ENCODE results near the gene SHISA8. TPM values are rescaled to one million over a fixed set of nuclear protein-coding genes. Genes with fewer than 3 reads are reported as not detected.
"Not testable (repeated sequence)": the region's sequence is repeated elsewhere in the genome, so short reads cannot be mapped to it uniquely, and the experiment has no call there.

The SHISA8 gene
- total and polyA plus RNA-seq, 7 donors = 0.15 to 0.26 (median 0.26) TPM; not detected in 4

DNA sequence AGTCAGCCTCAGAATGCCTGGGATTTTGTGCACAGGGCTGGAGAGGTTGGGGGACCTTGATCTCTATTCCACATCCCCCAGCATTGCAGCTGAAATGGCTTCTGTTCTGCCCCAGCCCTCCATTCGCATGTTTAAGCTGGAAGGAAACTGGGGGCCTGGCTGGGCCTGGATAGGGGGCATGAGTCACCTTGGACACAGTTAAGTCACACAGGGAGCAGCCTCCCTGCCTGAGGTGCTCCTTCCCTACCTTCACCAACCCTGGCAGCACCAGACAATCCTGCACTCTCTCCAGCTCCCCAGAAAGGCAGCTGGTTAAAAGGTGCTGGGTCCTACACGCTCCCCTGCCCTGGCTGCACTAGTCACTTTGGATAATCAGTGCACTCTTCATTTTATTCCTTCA lies 37.8 kb upstream of the SHISA8 start:
- H3K36me3 ChIP-seq (ENCODE audit: insufficient read depth in 1 of 2, low read depth in 1 of 2) = no peaks in the 10 kb centered on the region
- 90 to 95% (median 92%) methylated on average over 2 of the region's 2 CpGs for WGBS, 3 donors
- no peak overlapping the region for H3K4me3 ChIP-seq
- H3K27me3 ChIP-seq (ENCODE audit: insufficient read depth in 3 of 3, low read length in 2 of 3) = peaks cover 0 to under 1% (median 0%) of the 10 kb centered on the region in 3 donors
- no peaks in the 10 kb centered on the region for H3K9me3 ChIP-seq
- no peak for ATAC-seq
- H3K4me1 ChIP-seq = no peaks in the 10 kb centered on the region
- intact Hi-C loops (cut with DNase I) = no loop called here
- no peak overlapping the region for H3K27ac ChIP-seq
- TF ChIP-seq, protein P1, sequence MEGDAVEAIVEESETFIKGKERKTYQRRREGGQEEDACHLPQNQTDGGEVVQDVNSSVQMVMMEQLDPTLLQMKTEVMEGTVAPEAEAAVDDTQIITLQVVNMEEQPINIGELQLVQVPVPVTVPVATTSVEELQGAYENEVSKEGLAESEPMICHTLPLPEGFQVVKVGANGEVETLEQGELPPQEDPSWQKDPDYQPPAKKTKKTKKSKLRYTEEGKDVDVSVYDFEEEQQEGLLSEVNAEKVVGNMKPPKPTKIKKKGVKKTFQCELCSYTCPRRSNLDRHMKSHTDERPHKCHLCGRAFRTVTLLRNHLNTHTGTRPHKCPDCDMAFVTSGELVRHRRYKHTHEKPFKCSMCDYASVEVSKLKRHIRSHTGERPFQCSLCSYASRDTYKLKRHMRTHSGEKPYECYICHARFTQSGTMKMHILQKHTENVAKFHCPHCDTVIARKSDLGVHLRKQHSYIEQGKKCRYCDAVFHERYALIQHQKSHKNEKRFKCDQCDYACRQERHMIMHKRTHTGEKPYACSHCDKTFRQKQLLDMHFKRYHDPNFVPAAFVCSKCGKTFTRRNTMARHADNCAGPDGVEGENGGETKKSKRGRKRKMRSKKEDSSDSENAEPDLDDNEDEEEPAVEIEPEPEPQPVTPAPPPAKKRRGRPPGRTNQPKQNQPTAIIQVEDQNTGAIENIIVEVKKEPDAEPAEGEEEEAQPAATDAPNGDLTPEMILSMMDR (IDR thresholded peaks at IDR 0.05) = no peak
- DNase-seq = no peak

DNA sequence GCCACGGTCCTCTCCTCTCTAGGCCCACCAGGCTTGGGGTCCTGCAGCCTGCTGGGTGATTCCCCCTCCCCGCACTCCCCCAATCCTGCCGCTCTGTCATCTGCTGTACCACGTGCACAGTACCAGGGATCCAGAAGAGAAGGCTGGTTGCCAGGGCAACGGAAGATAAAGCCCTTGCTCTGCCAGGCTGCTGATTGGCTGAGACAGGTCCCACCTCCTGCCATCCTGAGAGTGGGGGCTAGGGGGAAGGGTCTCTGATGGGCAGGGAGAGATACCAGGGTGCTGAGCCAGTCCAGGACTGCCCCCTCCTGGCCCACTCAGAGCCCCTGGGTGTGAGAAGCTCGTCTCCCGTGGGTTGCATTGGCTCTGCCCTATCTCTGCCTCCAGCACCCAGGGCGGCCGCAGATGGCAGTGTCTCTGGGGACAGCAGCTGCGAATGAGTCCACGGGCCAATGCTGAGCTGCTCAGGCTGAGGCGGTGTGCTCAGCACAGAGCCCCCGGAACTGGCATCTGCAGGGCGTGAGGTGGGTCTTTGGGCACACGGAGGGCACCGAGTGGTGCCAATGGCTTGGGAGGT lies 37.1 kb upstream of the SHISA8 start, which contains the start of gene SMIM45:
Gene SMIM45 (plus strand): TSS at position 253 of the 577 bp plus-strand sequence.
- DNase-seq (no peak), ATAC-seq (no peak)
- Histone ChIP-seq H3K27me3 (ENCODE audit: insufficient read depth in 3 of 3, low read length in 2 of 3) (no peaks in the 10 kb centered on the region), H3K4me1 (no peaks in the 10 kb centered on the region), H3K4me3 (no peak within 1 kb of the TSS), H3K36me3 (ENCODE audit: insufficient read depth in 1 of 2, low read depth in 1 of 2) (no peaks in the 10 kb centered on the region), H3K9me3 (no peaks in the 10 kb centered on the region), H3K27ac (no peak within 1 kb of the TSS)
- intact Hi-C loops (cut with DNase I) = no loop called here
- TF ChIP-seq, protein P1 (IDR thresholded peaks at IDR 0.05) = no peak
- 34 to 46% (median 36%) methylated on average over 14 to 16 of the region's 16 CpGs for WGBS, 3 donors

DNA sequence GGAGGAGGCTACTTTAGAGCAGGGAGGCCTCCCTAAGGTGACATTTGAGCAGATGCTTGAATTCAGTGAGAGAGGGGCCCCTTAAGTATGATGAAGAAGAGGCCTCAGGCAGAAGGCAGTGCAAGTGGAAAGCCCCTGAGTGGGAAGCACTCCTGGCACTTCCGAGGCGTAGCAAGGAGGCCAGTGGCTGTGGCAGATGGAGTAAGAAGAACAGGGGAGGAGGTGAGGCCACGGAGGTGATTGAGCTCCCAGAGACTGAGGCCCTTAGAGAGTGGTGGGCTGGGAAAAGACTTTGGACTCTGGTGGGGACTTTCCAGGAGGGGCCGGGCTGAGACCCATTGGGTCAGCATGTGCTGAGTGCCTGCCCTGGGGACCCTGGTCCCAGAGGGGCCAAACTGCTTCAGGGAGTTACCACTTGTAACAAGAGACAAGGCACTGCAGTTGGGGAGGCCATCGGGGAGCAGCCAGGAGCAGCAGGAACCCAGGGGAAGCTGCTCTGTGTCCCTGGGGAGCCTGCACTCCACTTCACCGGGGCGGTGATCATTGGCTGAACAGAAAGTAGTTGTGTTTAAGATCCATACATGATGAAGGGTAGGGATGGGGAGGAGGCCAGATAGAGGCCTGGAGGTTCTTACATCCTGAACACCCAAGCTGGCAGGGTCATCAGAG lies 34.6 kb upstream of the SHISA8 start:
- no peak overlapping the region for H3K4me3 ChIP-seq
- intact Hi-C loops (cut with DNase I) = no loop called here
- 80 to 87% (median 85%) methylated on average over 7 of the region's 7 CpGs for WGBS, 3 donors
- no peaks in the 10 kb centered on the region for H3K9me3 ChIP-seq
- ATAC-seq (no peak), DNase-seq (no peak)
- H3K4me1 ChIP-seq = peaks cover 8% of the 10 kb centered on the region
- H3K36me3 ChIP-seq (ENCODE audit: insufficient read depth in 1 of 2, low read depth in 1 of 2) = no peaks in the 10 kb centered on the region
- H3K27ac ChIP-seq = no peak overlapping the region
- H3K27me3 ChIP-seq (ENCODE audit: insufficient read depth in 3 of 3, low read length in 2 of 3) = no peaks in the 10 kb centered on the region
- TF ChIP-seq, protein P1 (IDR thresholded peaks at IDR 0.05) = no peak

DNA sequence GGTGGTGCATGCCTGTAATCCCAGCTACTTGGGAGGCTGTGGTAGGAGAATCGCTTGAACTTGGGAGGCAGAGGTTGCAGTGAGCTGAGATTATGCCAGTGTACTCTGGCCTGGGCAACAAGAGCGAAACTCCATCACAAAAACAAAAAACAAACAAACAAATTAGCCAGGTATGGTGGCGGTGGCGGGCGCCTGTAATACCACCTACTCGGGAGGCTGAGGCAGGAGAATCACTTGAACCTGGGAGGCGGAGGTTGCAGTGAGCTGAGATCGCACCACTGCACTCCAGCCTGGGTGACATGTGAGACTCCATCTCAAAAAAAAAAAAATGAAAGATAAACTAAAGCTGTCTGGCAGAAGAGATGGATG lies 34.0 kb upstream of the SHISA8 start:
- intact Hi-C loops (cut with DNase I); H3K27ac ChIP-seq; H3K27me3 ChIP-seq (ENCODE audit: insufficient read depth in 3 of 3, low read length in 2 of 3); H3K4me1 ChIP-seq; H3K36me3 ChIP-seq (ENCODE audit: insufficient read depth in 1 of 2, low read depth in 1 of 2); H3K9me3 ChIP-seq; ATAC-seq; H3K4me3 ChIP-seq; DNase-seq: not testable (repeated sequence)
- WGBS, 3 donors = 83 to 97% (median 85%) methylated on average over 8 of the region's 8 CpGs

DNA sequence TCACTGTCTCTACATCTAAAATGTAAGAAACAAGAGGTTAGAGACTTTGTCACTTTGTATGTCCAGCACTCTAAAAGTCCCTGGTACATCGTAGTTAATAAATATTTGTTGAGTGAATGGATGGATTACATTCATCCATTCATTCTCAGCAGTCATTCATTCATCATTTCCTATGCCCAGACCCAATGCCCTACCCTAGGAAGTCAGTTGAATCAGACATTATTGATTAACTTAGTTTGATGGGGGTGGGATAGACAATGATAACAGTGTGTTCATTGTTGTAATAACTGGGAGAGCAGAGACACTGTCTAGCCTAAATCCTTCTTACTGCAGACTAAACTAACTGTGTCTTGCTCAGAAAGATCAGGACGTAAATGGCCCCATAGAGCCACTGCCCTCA lies 33.3 kb upstream of the SHISA8 start:
- DNase-seq (no peak), ATAC-seq (no peak)
- Histone ChIP-seq H3K27me3 (ENCODE audit: insufficient read depth in 3 of 3, low read length in 2 of 3) (no peaks in the 10 kb centered on the region), H3K4me3 (no peak overlapping the region), H3K9me3 (no peaks in the 10 kb centered on the region), H3K36me3 (ENCODE audit: insufficient read depth in 1 of 2, low read depth in 1 of 2) (no peaks in the 10 kb centered on the region), H3K4me1 (peaks cover 8% of the 10 kb centered on the region), H3K27ac (no peak overlapping the region)
- intact Hi-C loops (cut with DNase I) = no loop called here
- 92 to 96% (median 95%) methylated on average over 2 of the region's 2 CpGs for WGBS, 3 donors
- TF ChIP-seq, protein P1 (IDR thresholded peaks at IDR 0.05) = no peak
